ENCODE data around the gene ANKRD18A. TPM values are rescaled to one million over a fixed set of nuclear protein-coding genes. Genes with fewer than 3 reads are reported as not detected.
"Not testable (repeated sequence)": the region's sequence is repeated elsewhere in the genome, so short reads cannot be mapped to it uniquely, and the experiment has no call there.

Gene ANKRD18A
- total and polyA plus RNA-seq, 2 donors (not counting 1 experiment from before 2014, with no cell fraction given) = not detected

- Histone ChIP-seq H3K79me2 (ENCODE audit: control insufficient read depth, insufficient read depth, low read length) (no peaks in the 10 kb centered on the region), H3K4me3 (replicated peaks in 1 of 4; ENCODE audit: control extremely low read depth in 1 of 4, insufficient read depth in 1 of 4, low read depth in 3 of 4, low read length in 4 of 4) (peak overlapping the region in 2 of 4 experiments; percentile 28 to 34), H3K4me2 (ENCODE audit: extremely low read depth, insufficient read depth, low read length) (no peak overlapping the region), H3K4me1 (ENCODE audit: control insufficient read depth, extremely low read depth, insufficient read depth, low read length) (no peaks in the 10 kb centered on the region), H2AFZ (ENCODE audit: low read length) (no peak overlapping the region), H4K20me1 (ENCODE audit: control insufficient read depth, extremely low read depth, insufficient read depth, low read length) (no peaks in the 10 kb centered on the region), H3K27ac (ENCODE audit: insufficient read depth, low read length) (no peak overlapping the region), H3K27me3 (ENCODE audit: control insufficient read depth, insufficient read depth, low read length) (peaks cover 20% of the 10 kb centered on the region), H3K9me3 (ENCODE audit: control insufficient read depth, insufficient read depth, low read depth, low read length) (no peaks in the 10 kb centered on the region), H3K9ac (ENCODE audit: insufficient read depth, low read length) (no peak overlapping the region), H3K36me3 (ENCODE audit: control insufficient read depth, insufficient read depth, low read length) (no peaks in the 10 kb centered on the region)
- no peak for DNase-seq (ENCODE audit: low read depth in 2 of 2)
- TF ChIP-seq CTCF (conservative IDR thresholded peaks at IDR 0.05 in 1 of 2, IDR thresholded peaks at IDR 0.05 in 1 of 2; ENCODE audit: low read depth in 1 of 2, low read length in 2 of 2) (no peak), EZH2 (IDR thresholded peaks at IDR 0.05; ENCODE audit: low read length, missing control alignments) (no peak)
These were observed 594 bp downstream of the ANKRD18A start for GRCh38 chr9:38619556-38620447.

GRCh38 chr9:38598029-38598745 is 22.2 kb downstream of the ANKRD18A start:
- not testable (repeated sequence) for H3K4me1 ChIP-seq (ENCODE audit: control insufficient read depth, extremely low read depth, insufficient read depth, low read length); H3K27ac ChIP-seq (ENCODE audit: insufficient read depth, low read length); H3K4me3 ChIP-seq (replicated peaks in 1 of 4; ENCODE audit: control extremely low read depth in 1 of 4, insufficient read depth in 1 of 4, low read depth in 3 of 4, low read length in 4 of 4); H4K20me1 ChIP-seq (ENCODE audit: control insufficient read depth, extremely low read depth, insufficient read depth, low read length); H3K79me2 ChIP-seq (ENCODE audit: control insufficient read depth, insufficient read depth, low read length); H3K36me3 ChIP-seq (ENCODE audit: control insufficient read depth, insufficient read depth, low read length); H3K4me2 ChIP-seq (ENCODE audit: extremely low read depth, insufficient read depth, low read length); H2AFZ ChIP-seq (ENCODE audit: low read length); H3K27me3 ChIP-seq (ENCODE audit: control insufficient read depth, insufficient read depth, low read length); DNase-seq (ENCODE audit: low read depth in 2 of 2); H3K9ac ChIP-seq (ENCODE audit: insufficient read depth, low read length); H3K9me3 ChIP-seq (ENCODE audit: control insufficient read depth, insufficient read depth, low read depth, low read length)

GRCh38 chr9:38595117-38595516 is 25.3 kb downstream of the ANKRD18A start:
- not testable (repeated sequence) for H2AFZ ChIP-seq (ENCODE audit: low read length); H3K27ac ChIP-seq (ENCODE audit: insufficient read depth, low read length); H3K36me3 ChIP-seq (ENCODE audit: control insufficient read depth, insufficient read depth, low read length); H3K4me2 ChIP-seq (ENCODE audit: extremely low read depth, insufficient read depth, low read length); DNase-seq (ENCODE audit: low read depth in 2 of 2); H3K4me3 ChIP-seq (replicated peaks in 1 of 4; ENCODE audit: control extremely low read depth in 1 of 4, insufficient read depth in 1 of 4, low read depth in 3 of 4, low read length in 4 of 4); H3K27me3 ChIP-seq (ENCODE audit: control insufficient read depth, insufficient read depth, low read length); H3K4me1 ChIP-seq (ENCODE audit: control insufficient read depth, extremely low read depth, insufficient read depth, low read length); H4K20me1 ChIP-seq (ENCODE audit: control insufficient read depth, extremely low read depth, insufficient read depth, low read length); H3K9ac ChIP-seq (ENCODE audit: insufficient read depth, low read length); H3K79me2 ChIP-seq (ENCODE audit: control insufficient read depth, insufficient read depth, low read length); H3K9me3 ChIP-seq (ENCODE audit: control insufficient read depth, insufficient read depth, low read depth, low read length)

- not testable (repeated sequence) for H3K4me1 ChIP-seq (ENCODE audit: control insufficient read depth, extremely low read depth, insufficient read depth, low read length); H3K79me2 ChIP-seq (ENCODE audit: control insufficient read depth, insufficient read depth, low read length); H3K9ac ChIP-seq (ENCODE audit: insufficient read depth, low read length); H3K27me3 ChIP-seq (ENCODE audit: control insufficient read depth, insufficient read depth, low read length); H2AFZ ChIP-seq (ENCODE audit: low read length); H3K27ac ChIP-seq (ENCODE audit: insufficient read depth, low read length); H3K36me3 ChIP-seq (ENCODE audit: control insufficient read depth, insufficient read depth, low read length); H3K4me2 ChIP-seq (ENCODE audit: extremely low read depth, insufficient read depth, low read length); H3K9me3 ChIP-seq (ENCODE audit: control insufficient read depth, insufficient read depth, low read depth, low read length); H3K4me3 ChIP-seq (replicated peaks in 1 of 4; ENCODE audit: control extremely low read depth in 1 of 4, insufficient read depth in 1 of 4, low read depth in 3 of 4, low read length in 4 of 4); H4K20me1 ChIP-seq (ENCODE audit: control insufficient read depth, extremely low read depth, insufficient read depth, low read length)
- DNase-seq (ENCODE audit: low read depth in 2 of 2) = peak; percentile 0 to 2
These were observed 28.9 kb downstream of the ANKRD18A start for GRCh38 chr9:38591346-38592063.

- H3K27ac ChIP-seq (ENCODE audit: insufficient read depth, low read length); H4K20me1 ChIP-seq (ENCODE audit: control insufficient read depth, extremely low read depth, insufficient read depth, low read length); H3K9ac ChIP-seq (ENCODE audit: insufficient read depth, low read length); H3K36me3 ChIP-seq (ENCODE audit: control insufficient read depth, insufficient read depth, low read length); H3K9me3 ChIP-seq (ENCODE audit: control insufficient read depth, insufficient read depth, low read depth, low read length); H3K4me3 ChIP-seq (replicated peaks in 1 of 4; ENCODE audit: control extremely low read depth in 1 of 4, insufficient read depth in 1 of 4, low read depth in 3 of 4, low read length in 4 of 4); H3K4me2 ChIP-seq (ENCODE audit: extremely low read depth, insufficient read depth, low read length); H3K4me1 ChIP-seq (ENCODE audit: control insufficient read depth, extremely low read depth, insufficient read depth, low read length); H3K79me2 ChIP-seq (ENCODE audit: control insufficient read depth, insufficient read depth, low read length); DNase-seq (ENCODE audit: low read depth in 2 of 2); H2AFZ ChIP-seq (ENCODE audit: low read length); H3K27me3 ChIP-seq (ENCODE audit: control insufficient read depth, insufficient read depth, low read length): not testable (repeated sequence)
These were observed 36.6 kb downstream of the ANKRD18A start for GRCh38 chr9:38583765-38584164.
